Measurements from ENCODE around the gene BPIFB6. TPM values are rescaled to one million over a fixed set of nuclear protein-coding genes. Genes with fewer than 3 reads are reported as not detected.

Gene BPIFB6
- total and polyA plus RNA-seq, 2 donors (not counting 1 experiment from before 2014, with no cell fraction given), result not detected

GRCh38 chr20:32984196-32984595 is 47.3 kb upstream of the BPIFB6 start:
- TF ChIP-seq CTCF (conservative IDR thresholded peaks at IDR 0.05 in 1 of 2, IDR thresholded peaks at IDR 0.05 in 1 of 2; ENCODE audit: low read depth in 1 of 2, low read length in 2 of 2), result no peak
- TF ChIP-seq EZH2 (IDR thresholded peaks at IDR 0.05; ENCODE audit: low read length, missing control alignments), result no peak

GRCh38 chr20:32984631-32985354 is 46.7 kb upstream of the BPIFB6 start:
- Histone ChIP-seq H3K4me3 (replicated peaks in 1 of 4; ENCODE audit: control extremely low read depth in 1 of 4, insufficient read depth in 1 of 4, low read depth in 3 of 4, low read length in 4 of 4) (no peak overlapping the region), H3K9me3 (ENCODE audit: control insufficient read depth, insufficient read depth, low read depth, low read length) (no peaks in the 10 kb centered on the region), H3K36me3 (ENCODE audit: control insufficient read depth, insufficient read depth, low read length) (no peaks in the 10 kb centered on the region), H3K27ac (ENCODE audit: insufficient read depth, low read length) (no peak overlapping the region), H3K79me2 (ENCODE audit: control insufficient read depth, insufficient read depth, low read length) (no peaks in the 10 kb centered on the region), H3K27me3 (ENCODE audit: control insufficient read depth, insufficient read depth, low read length) (no peaks in the 10 kb centered on the region), H4K20me1 (ENCODE audit: control insufficient read depth, extremely low read depth, insufficient read depth, low read length) (no peaks in the 10 kb centered on the region), H3K9ac (ENCODE audit: insufficient read depth, low read length) (no peak overlapping the region), H3K4me1 (ENCODE audit: control insufficient read depth, extremely low read depth, insufficient read depth, low read length) (no peaks in the 10 kb centered on the region), H2AFZ (ENCODE audit: low read length) (no peak overlapping the region), H3K4me2 (ENCODE audit: extremely low read depth, insufficient read depth, low read length) (no peak overlapping the region)
- DNase-seq (ENCODE audit: low read depth in 2 of 2), result no peak
- TF ChIP-seq CTCF (conservative IDR thresholded peaks at IDR 0.05 in 1 of 2, IDR thresholded peaks at IDR 0.05 in 1 of 2; ENCODE audit: low read depth in 1 of 2, low read length in 2 of 2) (no peak), EZH2 (IDR thresholded peaks at IDR 0.05; ENCODE audit: low read length, missing control alignments) (no peak)

More at GRCh38 chr20:32984196-32984595, 47.3 kb upstream of the BPIFB6 start:
- H3K9ac ChIP-seq (ENCODE audit: insufficient read depth, low read length), result no peak overlapping the region
- no peaks in the 10 kb centered on the region for H4K20me1 ChIP-seq (ENCODE audit: control insufficient read depth, extremely low read depth, insufficient read depth, low read length)
- no peaks in the 10 kb centered on the region for H3K79me2 ChIP-seq (ENCODE audit: control insufficient read depth, insufficient read depth, low read length)
- H3K4me3 ChIP-seq (replicated peaks in 1 of 4; ENCODE audit: control extremely low read depth in 1 of 4, insufficient read depth in 1 of 4, low read depth in 3 of 4, low read length in 4 of 4), result no peak overlapping the region
- no peaks in the 10 kb centered on the region for H3K27me3 ChIP-seq (ENCODE audit: control insufficient read depth, insufficient read depth, low read length)
- no peak overlapping the region for H2AFZ ChIP-seq (ENCODE audit: low read length)
- H3K4me2 ChIP-seq (ENCODE audit: extremely low read depth, insufficient read depth, low read length), result no peak overlapping the region
- no peaks in the 10 kb centered on the region for H3K9me3 ChIP-seq (ENCODE audit: control insufficient read depth, insufficient read depth, low read depth, low read length)
- no peaks in the 10 kb centered on the region for H3K36me3 ChIP-seq (ENCODE audit: control insufficient read depth, insufficient read depth, low read length)
- no peak overlapping the region for H3K27ac ChIP-seq (ENCODE audit: insufficient read depth, low read length)
- no peak for DNase-seq (ENCODE audit: low read depth in 2 of 2)
- no peaks in the 10 kb centered on the region for H3K4me1 ChIP-seq (ENCODE audit: control insufficient read depth, extremely low read depth, insufficient read depth, low read length)

- Histone ChIP-seq H4K20me1 (ENCODE audit: control insufficient read depth, extremely low read depth, insufficient read depth, low read length) (no peaks in the 10 kb centered on the region), H3K79me2 (ENCODE audit: control insufficient read depth, insufficient read depth, low read length) (no peaks in the 10 kb centered on the region), H3K9ac (ENCODE audit: insufficient read depth, low read length) (no peak overlapping the region), H3K36me3 (ENCODE audit: control insufficient read depth, insufficient read depth, low read length) (no peaks in the 10 kb centered on the region), H3K27me3 (ENCODE audit: control insufficient read depth, insufficient read depth, low read length) (no peaks in the 10 kb centered on the region), H3K4me1 (ENCODE audit: control insufficient read depth, extremely low read depth, insufficient read depth, low read length) (no peaks in the 10 kb centered on the region), H3K4me3 (replicated peaks in 1 of 4; ENCODE audit: control extremely low read depth in 1 of 4, insufficient read depth in 1 of 4, low read depth in 3 of 4, low read length in 4 of 4) (no peak overlapping the region), H2AFZ (ENCODE audit: low read length) (no peak overlapping the region), H3K9me3 (ENCODE audit: control insufficient read depth, insufficient read depth, low read depth, low read length) (no peaks in the 10 kb centered on the region), H3K4me2 (ENCODE audit: extremely low read depth, insufficient read depth, low read length) (no peak overlapping the region), H3K27ac (ENCODE audit: insufficient read depth, low read length) (no peak overlapping the region)
- TF ChIP-seq CTCF (conservative IDR thresholded peaks at IDR 0.05 in 1 of 2, IDR thresholded peaks at IDR 0.05 in 1 of 2; ENCODE audit: low read depth in 1 of 2, low read length in 2 of 2) (no peak), EZH2 (IDR thresholded peaks at IDR 0.05; ENCODE audit: low read length, missing control alignments) (no peak)
- DNase-seq (ENCODE audit: low read depth in 2 of 2), result no peak
These were observed 45.9 kb upstream of the BPIFB6 start for GRCh38 chr20:32985596-32985995.

All from fibroblast of lung (primary cell).